Left renal cortex interstitium (tissue), 4 donors: Measurements from ENCODE around the gene ZMIZ2. TPM values are rescaled to one million over a fixed set of nuclear protein-coding genes. Genes with fewer than 3 reads are reported as not detected.
"Not testable (repeated sequence)": the region's sequence is repeated elsewhere in the genome, so short reads cannot be mapped to it uniquely, and the experiment has no call there.

Experiments used
- DNase-seq, 4 donors: peaks; one replicate each; pipeline ENCODE4 v3.0.0-alpha.2; 2013; ENCODE audit warnings: low read depth in 4 of 4, low spot score in 2 of 4, missing footprints in 1 of 4
- polyA plus RNA-seq, 4 donors: library from polyadenylated mRNA; unstranded; fragments of 120-200 nt; gene quantifications; one replicate each; pipeline ENCODE4 v1.2.1, GENCODE V29; 2013; ENCODE audit not compliant: insufficient read length in 4 of 4

The ZMIZ2 gene
- polyA plus RNA-seq, 4 donors: 38.2 to 119 (median 72.4) TPM

DNA sequence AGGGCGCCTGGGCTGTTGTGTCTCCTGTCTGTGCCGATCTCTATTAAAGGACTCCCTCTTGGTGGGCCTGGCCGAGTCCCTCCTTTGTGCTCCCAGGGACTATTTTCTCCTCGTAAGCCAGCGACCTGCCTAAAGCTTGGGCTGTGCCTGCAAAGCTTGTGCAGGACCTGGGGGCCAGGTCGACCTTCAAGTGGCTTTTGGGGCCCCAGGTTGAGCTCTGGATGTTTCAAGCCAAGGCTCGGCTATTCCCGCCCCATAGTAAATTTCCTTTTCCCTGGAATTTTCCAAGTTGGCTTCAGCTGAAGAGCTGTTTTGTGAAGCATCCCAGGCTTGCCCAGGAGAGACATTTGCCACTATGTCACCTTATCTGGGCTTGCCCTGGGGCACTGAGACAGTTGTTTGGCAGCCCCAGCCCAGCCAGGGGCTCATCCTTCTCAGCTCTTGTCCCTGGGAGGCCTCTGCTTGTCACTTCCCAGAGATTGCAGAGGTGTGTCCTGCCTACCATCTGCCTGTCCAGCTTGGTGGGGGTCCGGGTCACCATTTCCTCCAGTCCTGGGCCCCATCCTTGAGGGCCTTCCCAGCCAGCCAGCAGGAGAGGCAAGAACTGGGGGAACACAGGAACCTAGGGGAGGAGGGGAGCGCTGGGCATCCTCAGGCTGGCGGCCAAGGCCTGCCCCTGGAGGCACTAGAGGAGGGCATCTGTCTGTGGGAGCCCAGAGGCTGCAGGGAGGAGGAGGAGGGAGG, 20.2 kb downstream of the ZMIZ2 start:
- no peak for DNase-seq

DNA sequence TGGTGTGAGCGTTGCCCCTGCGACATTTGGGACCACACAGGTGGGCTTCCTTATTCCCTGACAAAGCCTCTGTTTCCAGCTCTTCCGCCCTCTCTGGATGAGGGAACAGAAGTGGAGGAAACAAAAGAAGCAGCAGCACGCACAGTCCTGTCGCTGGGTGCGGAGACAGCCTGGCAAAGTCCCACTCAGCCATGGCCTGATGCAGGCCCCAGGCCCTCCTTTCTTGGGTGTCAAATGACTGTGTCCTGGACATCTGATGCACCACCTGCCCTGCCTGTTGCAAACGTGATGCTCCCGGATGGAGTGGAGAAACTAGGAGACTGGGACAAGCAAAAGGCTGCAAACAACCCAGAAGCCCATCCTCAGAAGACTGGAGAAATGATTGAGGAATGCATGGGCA, 20.7 kb downstream of the ZMIZ2 start:
- no peak for DNase-seq

DNA sequence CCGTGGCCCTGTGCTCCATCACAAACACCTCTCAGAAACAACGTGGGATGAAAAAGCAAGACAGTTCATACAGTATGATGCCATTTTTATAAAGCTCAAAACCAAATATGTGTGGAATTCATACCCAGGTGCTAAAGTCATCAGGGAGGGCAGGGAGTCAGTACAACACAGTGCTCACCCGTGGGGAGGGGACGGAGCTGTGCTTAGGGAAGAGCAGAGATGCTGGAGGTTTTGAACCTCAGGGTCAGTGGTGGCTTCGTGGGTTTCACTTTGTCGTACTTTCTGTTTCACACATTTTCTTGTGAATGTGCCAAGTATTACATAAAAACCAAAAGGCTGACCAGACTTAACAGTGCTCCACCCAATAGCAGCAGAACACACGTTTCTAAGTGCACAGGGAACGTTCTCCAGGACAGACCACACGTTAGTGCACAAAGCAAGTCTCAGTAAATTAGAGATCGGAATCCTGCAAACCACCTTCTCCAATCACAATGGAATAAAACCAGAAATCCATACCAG, 21.2 kb downstream of the ZMIZ2 start:
- DNase-seq: no peak

DNA sequence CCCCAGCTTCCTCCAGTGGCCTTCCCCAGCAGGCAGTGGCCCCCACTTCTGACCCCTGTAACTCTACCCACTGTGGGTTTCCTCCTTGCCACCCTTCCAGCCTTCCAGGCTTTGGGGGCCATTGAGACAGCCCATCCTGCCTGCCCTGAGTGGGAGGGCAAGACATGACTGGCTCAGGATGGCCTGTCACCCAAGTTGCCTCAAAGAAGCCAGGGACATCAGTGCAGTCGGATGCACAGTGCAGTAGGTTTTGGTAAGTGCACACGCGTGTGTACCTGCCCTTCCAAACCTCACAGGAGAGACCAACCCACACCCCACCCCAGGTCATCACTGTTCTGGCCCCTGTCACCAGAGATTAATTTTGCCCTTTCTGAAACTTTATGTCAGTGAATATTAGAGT, 22.7 kb downstream of the ZMIZ2 start:
- DNase-seq: no peak

DNA sequence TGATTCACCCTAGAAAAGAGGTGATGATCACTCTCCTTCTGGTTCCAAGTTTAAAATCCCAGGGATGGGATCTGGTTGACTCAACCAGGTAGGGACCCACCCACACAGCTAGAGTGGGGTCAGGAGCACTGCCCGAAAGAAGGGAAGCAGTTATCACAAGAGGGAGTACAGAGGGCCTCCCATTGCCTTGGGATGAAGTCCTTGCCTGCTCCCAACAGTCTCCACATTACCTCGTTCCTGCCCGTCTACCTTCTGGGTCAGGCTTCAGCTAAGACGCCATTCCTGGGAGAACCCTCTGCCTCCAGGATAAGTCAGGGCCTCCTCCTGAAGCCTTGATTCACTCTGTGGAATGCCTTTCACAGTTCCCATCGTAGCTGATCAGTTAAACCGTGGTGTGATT, 23.8 kb downstream of the ZMIZ2 start:
- no peak for DNase-seq

DNA sequence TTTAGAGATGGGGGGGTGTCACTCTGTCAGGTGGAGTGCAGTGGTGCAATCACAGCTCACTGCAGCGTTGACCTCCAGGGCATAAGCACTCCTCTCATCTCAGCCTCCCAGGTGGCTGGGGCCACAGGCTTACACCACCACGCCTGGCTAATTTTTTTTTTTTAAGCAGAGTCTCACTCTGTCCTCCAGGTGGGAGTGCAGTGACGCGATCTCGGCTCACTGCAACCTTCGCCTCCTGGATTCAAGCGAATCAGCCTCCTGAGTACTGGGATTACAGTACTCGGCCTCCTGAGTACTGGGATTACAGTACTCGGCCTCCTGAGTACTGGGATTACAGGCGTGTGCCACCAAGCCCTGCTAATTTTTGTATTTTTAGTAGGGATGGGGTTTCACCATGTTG, 24.2 kb downstream of the ZMIZ2 start:
- DNase-seq: no peak

DNA sequence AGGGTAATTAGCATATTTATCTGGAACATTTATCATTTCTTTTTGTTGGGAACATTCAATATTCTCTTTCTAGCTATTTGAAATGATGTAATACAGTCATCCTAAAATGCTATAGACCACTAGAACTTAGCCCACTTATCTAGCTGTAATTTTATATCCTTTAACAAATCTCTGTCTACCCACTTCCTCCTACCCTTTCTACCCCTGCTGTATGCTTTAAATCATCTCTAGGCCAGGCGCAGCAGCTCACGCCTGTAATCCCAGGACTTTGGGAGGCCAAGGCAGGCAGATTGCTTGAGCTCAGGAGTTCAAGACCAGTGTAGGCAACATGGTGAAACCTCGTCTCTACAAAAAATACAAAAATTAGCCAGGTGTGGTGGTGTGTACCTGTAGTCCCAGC, 25.8 kb downstream of the ZMIZ2 start:
- DNase-seq: not testable (repeated sequence)

DNA sequence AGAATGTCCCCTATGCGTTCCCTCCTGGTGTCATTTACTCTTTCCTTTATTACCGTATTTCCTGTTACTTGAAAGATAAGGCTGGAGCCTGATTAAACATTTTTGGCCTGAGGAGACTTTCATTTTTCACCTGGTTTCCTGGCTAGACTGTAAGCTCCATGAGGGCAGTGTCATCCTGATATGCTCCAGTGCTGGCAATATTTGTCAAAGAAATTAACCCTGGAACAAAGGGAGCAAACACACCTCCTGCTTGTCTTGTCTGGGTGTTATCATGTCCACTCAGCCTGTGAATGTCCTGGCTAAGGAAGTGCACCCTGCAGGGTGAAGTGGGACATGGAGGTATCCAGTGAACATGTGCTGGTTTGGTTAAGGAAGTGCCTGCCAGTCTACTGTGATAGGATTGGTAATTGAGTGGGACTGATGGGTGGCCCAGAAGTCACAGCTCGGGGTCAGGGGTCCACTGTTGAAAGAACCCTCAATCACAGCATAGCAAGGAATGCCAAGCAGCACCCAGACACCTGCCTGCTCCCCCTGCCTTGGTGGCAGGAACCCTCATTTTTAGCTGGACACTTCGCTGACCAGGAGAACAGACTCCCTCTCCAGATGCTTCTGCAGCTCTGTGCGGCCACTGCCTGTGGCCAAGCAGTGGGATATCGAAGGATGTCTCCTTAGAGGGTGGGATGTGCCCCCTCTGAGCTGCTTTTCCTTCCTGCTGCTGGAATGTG, 26.9 kb downstream of the ZMIZ2 start:
- no peak for DNase-seq

DNA sequence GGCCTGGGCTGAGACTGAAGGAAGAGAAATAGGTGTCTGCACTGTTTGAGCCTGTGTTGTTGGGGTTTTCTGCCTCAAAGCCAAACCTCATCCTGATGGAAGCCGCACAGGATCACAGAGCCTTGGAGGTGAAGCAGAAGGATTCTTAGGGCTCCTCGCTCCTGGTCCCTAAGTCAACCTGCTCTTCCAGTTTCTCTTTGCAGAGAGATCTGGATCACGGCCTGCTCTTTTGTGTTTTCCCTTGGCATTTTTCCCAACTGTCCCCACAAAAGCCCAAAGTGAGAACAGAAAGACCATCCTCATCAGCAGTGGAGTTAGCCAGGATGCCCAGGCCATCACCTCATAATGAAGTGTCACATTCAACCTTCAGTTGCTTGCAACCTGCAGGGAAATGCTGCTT, 27.6 kb downstream of the ZMIZ2 start:
- no peak for DNase-seq

DNA sequence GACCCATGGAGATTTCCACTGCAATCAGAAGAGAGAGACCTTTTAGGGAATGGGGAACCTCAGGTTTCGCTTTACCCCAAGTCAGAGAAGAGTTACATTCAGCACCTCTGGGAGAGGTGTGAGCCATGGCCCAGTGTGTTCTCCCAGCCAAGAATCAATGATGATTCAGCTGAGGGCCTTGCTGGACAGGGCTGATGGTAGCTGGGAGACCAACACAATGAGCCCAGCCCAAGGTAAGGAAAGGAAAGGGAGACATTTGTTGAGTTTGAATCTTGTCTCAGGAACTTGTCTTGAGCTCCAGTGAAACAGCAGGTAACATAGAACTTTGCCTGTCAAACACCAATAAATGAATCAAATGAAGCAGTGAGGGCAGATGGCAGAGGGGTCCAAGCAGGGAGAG, 33.8 kb downstream of the ZMIZ2 start:
- no peak for DNase-seq

DNA sequence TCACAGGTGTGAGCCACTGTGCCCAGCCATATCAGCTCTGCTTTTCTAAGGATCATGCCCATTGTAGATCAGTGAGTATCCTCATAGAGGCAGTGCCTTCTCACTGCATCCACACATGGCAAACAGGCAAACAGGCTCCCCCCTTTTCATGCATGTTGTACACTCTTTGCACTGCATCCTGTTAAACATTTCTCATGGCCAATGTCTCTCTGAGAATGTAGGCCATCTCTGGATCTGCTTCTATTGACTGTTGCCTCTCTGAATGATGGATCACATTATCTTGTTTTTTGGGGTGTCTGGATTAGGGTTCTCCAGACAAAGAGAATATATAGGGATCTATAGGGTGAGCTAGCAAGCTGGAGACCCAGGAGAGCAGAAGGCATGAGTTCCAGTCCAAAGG, 34.8 kb downstream of the ZMIZ2 start:
- DNase-seq: no peak

DNA sequence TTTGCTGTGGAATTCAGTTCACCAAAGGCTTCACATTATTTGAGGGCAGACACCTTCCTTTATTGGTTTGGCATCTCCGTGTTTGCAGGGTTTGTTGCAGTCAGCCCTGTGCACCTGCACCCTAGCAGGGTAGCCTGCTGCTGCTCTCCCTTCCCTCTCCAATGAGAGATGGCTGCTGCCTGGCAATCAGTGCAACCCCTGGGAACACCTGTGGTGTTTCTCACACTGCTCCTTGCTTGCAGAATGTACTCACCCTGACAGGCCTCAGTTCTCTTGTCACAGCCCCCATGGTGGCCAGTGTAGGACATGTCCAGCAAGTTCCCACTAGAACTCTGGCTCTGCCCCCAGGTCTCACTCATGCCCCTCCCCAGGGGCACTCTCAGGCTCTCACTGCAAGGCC, 35.7 kb downstream of the ZMIZ2 start:
- no peak for DNase-seq

DNA sequence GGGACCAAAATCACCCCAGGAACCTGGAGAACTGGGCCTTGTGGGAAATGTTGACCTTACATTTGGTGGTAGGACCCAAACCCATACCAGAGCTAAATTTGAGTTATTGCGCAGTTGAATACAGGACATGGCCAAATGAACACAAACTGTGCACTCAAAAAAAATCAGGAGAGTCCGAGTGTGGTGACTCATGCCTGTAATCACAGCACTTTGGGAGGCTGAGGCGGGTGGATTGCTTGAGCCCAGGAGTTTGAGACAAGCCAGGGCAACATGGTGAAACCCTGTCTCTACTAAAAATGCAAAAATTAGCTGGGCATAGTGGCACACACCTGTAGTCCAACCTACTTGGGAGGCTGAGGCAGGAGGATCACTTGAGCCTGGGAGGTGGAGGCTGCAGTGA, 36.6 kb downstream of the ZMIZ2 start:
- not testable (repeated sequence) for DNase-seq

DNA sequence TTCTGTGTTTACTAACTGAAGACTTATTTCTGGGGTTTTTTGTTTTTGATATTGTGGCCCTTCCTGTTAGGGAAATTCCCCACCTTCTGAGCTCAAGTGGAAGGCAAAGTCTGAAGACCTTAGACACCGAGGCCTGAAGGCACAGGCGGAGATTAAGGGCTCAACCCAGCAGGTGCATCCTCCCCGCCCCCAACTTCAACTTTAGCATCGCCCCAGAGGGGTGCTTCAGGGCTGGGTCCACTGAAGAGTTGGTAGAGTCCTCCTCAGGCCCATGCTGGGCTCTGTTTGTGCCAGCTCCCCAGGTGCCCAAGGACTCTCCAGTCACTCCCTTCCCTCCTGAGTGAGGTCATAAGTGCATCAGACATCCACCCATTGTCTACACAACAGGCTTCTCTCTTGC, 38.4 kb downstream of the ZMIZ2 start:
- no peak for DNase-seq

DNA sequence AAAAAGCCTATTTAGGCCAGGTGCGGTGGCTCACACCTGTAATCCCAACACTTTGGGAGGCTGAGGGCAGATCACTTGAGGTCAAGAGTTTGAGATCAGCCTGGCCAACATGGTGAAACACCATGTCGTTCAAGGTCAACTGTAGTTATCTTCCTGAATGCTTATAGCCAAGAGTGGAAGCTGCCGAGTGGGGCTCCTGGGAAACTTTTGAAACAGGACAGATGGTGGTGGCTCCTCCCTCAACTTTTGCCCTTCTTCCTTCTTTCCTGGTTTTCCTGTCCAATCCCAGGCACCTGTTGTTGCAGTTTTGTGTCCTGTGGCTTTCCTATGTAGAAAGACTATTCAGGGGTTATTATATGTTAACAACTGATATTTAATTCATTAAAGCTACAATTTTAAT, 39.1 kb downstream of the ZMIZ2 start:
- DNase-seq: no peak

DNA sequence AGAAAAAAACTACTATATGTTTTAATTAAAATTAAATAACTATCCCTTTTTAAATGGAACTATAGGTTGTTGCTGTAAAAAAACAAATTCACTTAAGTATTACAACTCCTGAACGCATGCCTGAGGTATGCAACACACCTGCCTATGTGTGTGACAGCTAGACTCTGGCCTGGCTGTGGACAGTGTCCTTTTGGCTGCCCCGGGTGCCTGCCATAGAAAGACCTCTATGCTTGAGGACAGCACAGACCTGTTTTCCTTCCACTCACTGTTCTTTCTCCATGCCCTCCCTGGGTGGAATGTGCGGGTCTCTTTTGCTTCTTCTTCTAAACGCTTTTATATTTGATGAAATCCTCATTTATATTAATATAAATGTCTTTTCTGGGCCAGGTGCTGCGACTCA, 41.3 kb downstream of the ZMIZ2 start:
- no peak for DNase-seq

DNA sequence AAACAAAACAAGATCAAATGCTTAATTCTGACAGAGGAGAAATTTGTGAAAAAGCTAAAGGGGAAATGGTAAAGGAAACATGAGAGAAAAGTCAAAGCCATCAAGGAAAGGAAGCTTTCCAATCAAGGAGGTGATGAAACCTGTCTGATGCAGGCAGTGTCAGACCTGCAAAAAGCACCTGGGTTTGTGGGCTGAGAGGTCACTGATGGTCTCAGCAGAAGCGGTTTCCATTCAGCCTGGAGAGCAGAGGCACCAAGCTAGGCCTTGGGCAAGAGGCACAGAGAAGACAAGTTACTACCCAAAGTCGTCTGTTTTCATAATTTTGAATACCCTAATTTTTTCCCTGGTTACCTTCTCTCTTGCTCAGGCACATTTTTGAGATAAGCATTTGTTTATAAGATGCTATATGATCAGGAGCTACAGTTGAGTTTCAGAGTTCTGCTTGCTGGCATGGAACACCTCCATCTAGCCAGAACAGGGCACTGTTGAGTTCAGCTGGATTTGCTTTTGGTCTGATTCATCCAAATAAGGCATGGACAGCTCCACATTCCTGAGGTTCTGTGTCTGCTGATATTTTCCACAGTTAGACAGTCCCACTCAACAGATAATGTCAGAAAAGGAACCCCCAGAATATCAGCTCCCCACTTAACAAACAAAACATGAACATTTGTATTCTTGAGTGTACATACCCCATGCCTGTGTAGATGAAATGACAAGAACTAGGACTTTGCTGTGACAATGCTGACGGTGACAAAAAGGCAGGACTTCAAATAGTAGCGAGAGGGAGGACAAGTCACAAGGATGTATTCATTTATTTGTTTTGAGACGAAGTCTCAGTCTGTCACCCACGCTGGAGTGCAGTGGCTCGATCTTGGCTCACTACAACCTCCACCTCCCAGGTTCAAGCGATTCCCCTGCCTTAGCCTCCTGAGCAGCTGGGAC, 42.9 kb downstream of the ZMIZ2 start:
- DNase-seq: no peak

DNA sequence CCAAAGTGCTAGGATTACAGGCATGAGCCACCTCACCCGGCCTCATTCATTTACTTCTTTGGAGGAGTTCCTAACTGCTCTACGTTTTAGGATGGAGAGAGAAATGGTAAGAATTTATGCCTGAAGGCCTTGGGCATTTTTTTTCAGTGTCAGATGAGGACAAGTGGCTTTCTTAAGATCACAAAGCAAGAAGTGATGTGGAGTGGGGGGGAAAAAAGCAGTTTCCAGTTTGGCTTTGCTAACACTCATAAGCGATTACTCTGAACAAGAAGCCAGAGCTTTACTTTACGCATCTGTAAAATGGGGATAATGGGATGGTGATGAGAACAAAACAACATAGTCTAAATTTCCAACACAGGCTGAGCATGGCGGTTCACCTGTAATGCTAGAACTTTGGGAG, 45.3 kb downstream of the ZMIZ2 start:
- no peak for DNase-seq

DNA sequence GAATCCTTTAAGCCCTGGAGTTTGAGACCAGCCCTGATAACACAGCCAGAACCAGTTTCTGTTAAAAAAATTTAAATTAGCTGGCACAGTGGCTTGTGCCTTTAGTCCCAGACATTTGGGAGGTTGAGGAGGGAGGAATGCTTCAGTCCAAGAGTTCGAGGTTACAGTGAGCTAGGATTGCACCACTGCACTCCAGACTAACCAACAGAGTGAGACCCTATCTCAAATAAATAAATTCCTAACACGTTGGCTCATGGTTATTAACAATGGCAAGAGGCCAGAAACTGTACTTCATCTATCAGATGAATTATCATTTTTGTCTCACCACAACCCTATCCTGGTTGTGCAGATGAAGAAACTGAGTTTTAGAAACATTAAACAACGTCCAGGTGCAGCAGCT, 45.7 kb downstream of the ZMIZ2 start:
- DNase-seq: no peak

DNA sequence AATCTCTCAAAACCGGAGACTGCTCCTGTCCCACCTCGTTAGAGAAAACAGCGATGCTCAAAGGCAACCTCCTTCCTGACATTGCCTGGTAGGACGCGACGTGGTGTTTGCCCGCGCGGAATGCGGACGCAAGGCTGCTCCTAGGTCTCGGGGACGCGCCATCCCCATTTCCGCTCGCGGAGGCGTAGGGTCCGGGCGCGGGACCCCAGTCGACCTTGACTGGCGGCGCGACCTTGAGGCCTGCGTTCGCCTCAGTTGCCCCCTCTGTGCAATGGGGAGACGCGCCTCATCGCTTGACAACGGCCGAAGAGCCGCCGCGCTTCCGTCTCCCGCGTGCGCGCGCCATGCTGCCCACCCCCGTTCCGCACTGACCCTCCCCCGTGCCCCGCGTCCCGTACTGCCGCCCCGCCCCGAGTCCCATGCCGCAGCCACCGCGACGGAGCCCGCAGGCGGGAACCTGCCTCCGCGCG, 47.4 kb downstream of the ZMIZ2 start:
- DNase-seq: peak in 3 of 4 donors; percentile 18 to 45 (median 37)
